HepG2 (cell line): Measurements from ENCODE around the gene ERCC4. TPM values are rescaled to one million over a fixed set of nuclear protein-coding genes. Genes with fewer than 3 reads are reported as not detected.

Experiments
- ATAC-seq: fragments of 200-7000 bp; cut with Tn5 transposase; 3 replicates; pipeline ENCODE4 v1.9.1; 2020; ENCODE audit warnings: mild to moderate bottlenecking, moderate library complexity
- BruUV-seq: library from RNA; stranded (reverse); fragments of 400-500 nt; replicated peaks from 2 replicates; lab custom pipeline; 2021; lab: Mats Ljungman, UMichigan
- CTCF ChIA-PET: fragments of 300-600 bp; formaldehyde crosslinking; extraction: SDS; loops from one replicate; lab custom pipeline; 2021; ENCODE audit warnings: low total read pairs, inconsistent platforms, low intra/inter-chr PET ratio; lab: Yijun Ruan, JAX
- POLR2A ChIA-PET: fragments of 350-600 bp; sonication (Branson Sonifier 250); formaldehyde crosslinking; loops from one replicate; lab custom pipeline; 2020; ENCODE audit warnings: antibody characterized with exemption, inconsistent platforms; lab: Yijun Ruan, JAX
- DNase-seq: peaks from one replicate; pipeline ENCODE4 v3.0.0-alpha.2; 2015; ENCODE audit warnings: low spot score
- FAIRE-seq: peaks from 3 replicates; lab custom pipeline; 2011; peaks lifted over from hg19 to GRCh38; lab: Jason Lieb, UNC
- H2AFZ ChIP-seq: one replicate; pipeline ENCODE4 v1.6.1; 2011; ENCODE audit warnings: low read length, inconsistent platforms
- H3K27ac ChIP-seq: fragments of 300-600 bp; 3 replicates; pipeline ENCODE4 v1.8.0; 2011; ENCODE audit warnings: mixed run types, mild to moderate bottlenecking, mixed read lengths, low read length, inconsistent platforms; ENCODE audit not compliant: insufficient read depth; ENCODE audit errors: extremely low read length
- H3K27me3 ChIP-seq, 2 experiments: fragments of 200-600 bp in 1 of 2; 2 replicates in 1 of 2; 3 replicates in 1 of 2; pipeline versions ENCODE4 v1.6.0 to v1.8.0; 2011; ENCODE audit warnings: low read length in 2 of 2, mild to moderate bottlenecking in 2 of 2, moderate library complexity in 2 of 2, inconsistent platforms in 1 of 2; ENCODE audit not compliant: insufficient read depth in 2 of 2, control insufficient read depth in 1 of 2
- H3K36me3 ChIP-seq, 2 experiments: fragments of 200-600 bp in 1 of 2; replicated peaks in 1 of 2; 2 replicates in 1 of 2; 3 replicates in 1 of 2; pipeline versions ENCODE4 v1.5.1 to v1.8.0; 2011; ENCODE audit warnings: low read length in 2 of 2, inconsistent platforms in 1 of 2; ENCODE audit not compliant: insufficient read depth in 2 of 2, control insufficient read depth in 1 of 2
- H3K4me1 ChIP-seq: 2 replicates; pipeline ENCODE4 v1.5.1; 2012; ENCODE audit warnings: low read length, inconsistent platforms; ENCODE audit not compliant: insufficient read depth
- H3K4me2 ChIP-seq: 2 replicates; pipeline ENCODE4 v1.6.0; 2011; ENCODE audit warnings: low read depth, low read length, inconsistent platforms
- H3K4me3 ChIP-seq, 3 experiments: fragments of 200-600 bp in 1 of 3; sonication (generic), shearing (Covaris generic) in 1 of 3; replicated peaks in 1 of 3; 2 replicates each; pipeline ENCODE4 v1.5.1; 2011 to 2016; ENCODE audit warnings: low read length in 3 of 3, inconsistent platforms in 2 of 3, low read depth in 2 of 3, mild to moderate bottlenecking in 2 of 3, control low read depth in 1 of 3, mixed read lengths in 1 of 3; ENCODE audit not compliant: insufficient read depth in 1 of 3
- H3K79me2 ChIP-seq: one replicate; pipeline ENCODE4 v1.6.1; 2011; ENCODE audit warnings: low read length, inconsistent platforms; ENCODE audit not compliant: insufficient read depth
- H3K9ac ChIP-seq: 2 replicates; pipeline ENCODE4 v1.6.0; 2011; ENCODE audit warnings: mild to moderate bottlenecking, low read depth, low read length, inconsistent platforms; ENCODE audit not compliant: insufficient read depth
- H3K9me3 ChIP-seq: 2 replicates; pipeline ENCODE4 v1.5.1; 2012; ENCODE audit warnings: mild to moderate bottlenecking, low read length
- H4K20me1 ChIP-seq: 2 replicates; pipeline ENCODE4 v1.6.0; 2011; ENCODE audit warnings: inconsistent platforms, mild to moderate bottlenecking, low read length, moderate library complexity; ENCODE audit not compliant: insufficient read depth
- ATF7 ChIP-seq, 2 experiments: fragments of 450-650 bp in 1 of 2; sonication (generic) in 1 of 2; formaldehyde crosslinking in 1 of 2; IDR thresholded peaks; 2 replicates each; pipeline versions ENCODE4 v1.4.0 to v1.6.1; 2016 to 2020; ENCODE audit warnings: antibody characterized with exemption in 1 of 2, mild to moderate bottlenecking in 1 of 2, missing genetic modification reagents in 1 of 2
- HMG20A ChIP-seq: IDR thresholded peaks from 2 replicates; pipeline ENCODE4 v1.6.1; 2016; ENCODE audit warnings: borderline replicate concordance
- HNRNPUL1 ChIP-seq: fragments of 200-400 bp; formaldehyde crosslinking; IDR thresholded peaks from 2 replicates; pipeline ENCODE4 v1.6.1; 2017; ENCODE audit warnings: low read depth, mild to moderate bottlenecking, low read length, moderate library complexity
- IKZF4 ChIP-seq: sonication (generic); formaldehyde crosslinking; IDR thresholded peaks from 2 replicates; pipeline ENCODE4 v1.5.1; 2020; ENCODE audit warnings: borderline replicate concordance, mild to moderate bottlenecking, low read depth, missing genetic modification reagents; ENCODE audit errors: not compliant biosample characterization
- PRDM15 ChIP-seq: sonication (generic); formaldehyde crosslinking; IDR thresholded peaks from 2 replicates; pipeline ENCODE4 v1.4.0; 2020; ENCODE audit warnings: missing genetic modification reagents
- ZFP36L1 ChIP-seq: sonication (generic); formaldehyde crosslinking; IDR thresholded peaks from 2 replicates; pipeline ENCODE4 v1.8.0; 2022; ENCODE audit warnings: mild to moderate bottlenecking, missing genetic modification reagents, moderate library complexity
- ZNF407 ChIP-seq: sonication (generic); formaldehyde crosslinking; IDR thresholded peaks from one replicate; pipeline ENCODE4 v1.5.1; 2020; ENCODE audit warnings: mild to moderate bottlenecking, missing genetic modification reagents; ENCODE audit errors: not compliant biosample characterization
- ZNF704 ChIP-seq: sonication (generic); formaldehyde crosslinking; IDR thresholded peaks from 2 replicates; pipeline ENCODE4 v1.8.1; 2023; ENCODE audit warnings: mild to moderate bottlenecking, inconsistent platforms, moderate library complexity, missing genetic modification reagents, borderline replicate concordance
- ZNF83 ChIP-seq: sonication (generic); formaldehyde crosslinking; IDR thresholded peaks from 2 replicates; pipeline ENCODE4 v1.4.0; 2020; ENCODE audit warnings: missing genetic modification reagents, mild to moderate bottlenecking, borderline replicate concordance
- WGBS: methylation state at CpG from one replicate; pipeline ENCODE4 v1.1.6; 2017; ENCODE audit warnings: low lambda C conversion rate; 5-methylcytosine and 5-hydroxymethylcytosine counted together
- in situ Hi-C: cut with HindIII; loops from 2 replicates; pipeline ENCODE4 v1.10.0; 2017; ENCODE audit warnings: low pct_unique_long_range_greater_than_20kb; ENCODE audit not compliant: extremely low pct_ligation_motif_present
- intact Hi-C: fragments of 100-400 bp; cut with micrococcal nuclease; formaldehyde crosslinking; loops from one replicate; pipeline ENCODE4 v1.10.0; 2022; ENCODE audit not compliant: unreplicated experiment
- polyA plus RNA-seq, 8 experiments: library from polyadenylated mRNA; depleted of rRNA in 3 of 8; stranded (reverse) in 7 of 8; unstranded in 1 of 8; fragments of >200 nt; fragmentation: Illumina TruSeq in 4 of 8; extraction: Trizol in 4 of 8; gene quantifications; 2 replicates each; pipeline versions ENCODE4 v1.2.1 to v1.2.3, GENCODE V29; 2011 to 2016; ENCODE audit warnings: low read depth in 4 of 8, missing spikeins in 1 of 8, mixed read lengths in 1 of 8; ENCODE audit not compliant: insufficient read depth in 1 of 8
- total RNA-seq, 5 experiments: library from RNA; depleted of rRNA; stranded (reverse); fragments of >200 nt; fragmentation: Illumina TruSeq; extraction: Trizol; gene quantifications; 2 replicates each; pipeline ENCODE4 v1.2.3, GENCODE V29; 2016; ENCODE audit warnings: low read depth in 1 of 5

ERCC4 gene
- total and polyA plus RNA-seq, 2 of the 13 experiments (the other 11 are each of a cell fraction or from before 2014, with no cell fraction given): 5.4 to 15.2 TPM

GRCh38 chr16:13982451-13982850 lies 62.5 kb downstream of the ERCC4 start:
- ATAC-seq (no peak), FAIRE-seq (no peak), DNase-seq (no peak)
- H3K79me2 ChIP-seq: no peaks in the 10 kb centered on the region
- no peaks in the 10 kb centered on the region for H3K4me1 ChIP-seq
- no peak for TF ChIP-seq ZNF407 (CRISPR knock-in tag)
- TF ChIP-seq PRDM15 (CRISPR knock-in tag): no peak
- no peak for TF ChIP-seq HNRNPUL1
- TF ChIP-seq ZFP36L1 (CRISPR knock-in tag): no peak
- no peak for TF ChIP-seq HMG20A
- no peak for TF ChIP-seq ZNF83 (CRISPR knock-in tag)
- TF ChIP-seq ZNF704 (CRISPR knock-in tag): no peak
- no peak for TF ChIP-seq IKZF4 (CRISPR knock-in tag)
- TF ChIP-seq ATF7 (IDR thresholded peaks at IDR 0.05): no peak
- no peak for TF ChIP-seq ATF7 (CRISPR knock-in tag; IDR thresholded peaks at IDR 0.05)
- no peaks in the 10 kb centered on the region for H4K20me1 ChIP-seq
- no peaks in the 10 kb centered on the region for H3K27me3 ChIP-seq
- ChIA-PET CTCF (no interaction called here), POLR2A (no interaction called here)
- no peaks in the 10 kb centered on the region for H3K9me3 ChIP-seq
- no peak overlapping the region for H2AFZ ChIP-seq
- H3K9ac ChIP-seq: no peak overlapping the region
- no peaks in the 10 kb centered on the region for H3K36me3 ChIP-seq
- 68% methylated on average over 3 of the region's 3 CpGs for WGBS
- no peak overlapping the region for H3K4me2 ChIP-seq
- in situ Hi-C loops (no loop called here), intact Hi-C loops (no loop called here)
- no peak overlapping the region for H3K4me3 ChIP-seq
- BruUV-seq: no TSS peak
- no peak overlapping the region for H3K27ac ChIP-seq
